H1 (cell line): ENCODE results near the gene STXBP5. TPM values are rescaled to one million over a fixed set of nuclear protein-coding genes. Genes with fewer than 3 reads are reported as not detected.

ENCODE experiments used
- NANOG ChIP-seq: IDR thresholded peaks from 2 replicates; pipeline ENCODE4 v1.6.1; 2011; ENCODE audit warnings: low read length, low read depth, mild to moderate bottlenecking, inconsistent platforms; ENCODE audit not compliant: insufficient read depth, poor library complexity, severe bottlenecking
- TEAD4 ChIP-seq: IDR thresholded peaks from 2 replicates; pipeline ENCODE4 v1.6.1; 2012; ENCODE audit warnings: low read depth, low read length, inconsistent platforms, mixed read lengths
- polyA plus RNA-seq, 7 experiments: library from polyadenylated mRNA; depleted of rRNA in 3 of 7; stranded (reverse) in 5 of 7; unstranded in 2 of 7; fragments of >200 nt in 5 of 7; fragments of 200-250 nt in 2 of 7; gene quantifications; 1 replicate in 5 of 7; 2 replicates in 1 of 7; 4 replicates in 1 of 7; pipeline versions ENCODE4 v1.2.1 to v1.2.3, GENCODE V29; 2011 to 2013; ENCODE audit warnings: missing spikeins in 2 of 7, mixed read lengths in 2 of 7
- total RNA-seq: library from RNA; stranded (reverse); fragmentation: NEBNext Ultra II Directional; extraction: Animal tissue kit (Norgen Biotek cat#: 25700); gene quantifications from 2 replicates; pipeline ENCODE4 v1.2.1, GENCODE V29; 2021

Gene STXBP5
- total and polyA plus RNA-seq, 2 of the 8 experiments (the other 6 are each of a cell fraction or from before 2014, with no cell fraction given) = 2.7 to 10.8 TPM

GRCh38 chr6:147195987-147196386 lies 8.2 kb upstream of the STXBP5 start (continued):
- TF ChIP-seq NANOG (no peak), TEAD4 (no peak)
